HG03378 (cell line): ENCODE measurements around the gene ARSJ.

Source experiments
- ATAC-seq: cut with Tn5 transposase; IDR thresholded peaks from one replicate; pipeline ENCODE4 v1.9.1; 2021; ENCODE audit warnings: mild to moderate bottlenecking, moderate library complexity; ENCODE audit not compliant: unreplicated experiment

The ARSJ gene

DNA sequence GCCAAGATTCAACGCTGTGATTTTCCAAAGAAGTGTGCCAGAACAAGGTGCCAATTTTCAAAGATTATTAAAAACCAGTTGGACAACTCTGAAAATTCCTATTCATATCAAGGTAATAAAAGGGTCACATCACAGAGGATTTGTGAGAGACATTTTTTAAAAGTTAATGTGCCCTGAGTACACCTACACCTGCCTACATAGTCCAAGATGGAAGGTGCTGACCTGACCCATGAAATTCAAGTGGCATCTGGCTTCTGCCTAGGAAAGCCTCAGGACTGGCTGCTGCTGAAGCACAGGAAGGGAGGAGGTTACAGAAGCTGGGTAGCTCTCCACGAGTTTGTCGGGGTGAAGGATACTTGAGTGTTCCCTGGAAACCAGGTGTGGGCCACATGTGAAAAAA lies 11.4 kb upstream of the ARSJ start:
- ATAC-seq: no peak

DNA sequence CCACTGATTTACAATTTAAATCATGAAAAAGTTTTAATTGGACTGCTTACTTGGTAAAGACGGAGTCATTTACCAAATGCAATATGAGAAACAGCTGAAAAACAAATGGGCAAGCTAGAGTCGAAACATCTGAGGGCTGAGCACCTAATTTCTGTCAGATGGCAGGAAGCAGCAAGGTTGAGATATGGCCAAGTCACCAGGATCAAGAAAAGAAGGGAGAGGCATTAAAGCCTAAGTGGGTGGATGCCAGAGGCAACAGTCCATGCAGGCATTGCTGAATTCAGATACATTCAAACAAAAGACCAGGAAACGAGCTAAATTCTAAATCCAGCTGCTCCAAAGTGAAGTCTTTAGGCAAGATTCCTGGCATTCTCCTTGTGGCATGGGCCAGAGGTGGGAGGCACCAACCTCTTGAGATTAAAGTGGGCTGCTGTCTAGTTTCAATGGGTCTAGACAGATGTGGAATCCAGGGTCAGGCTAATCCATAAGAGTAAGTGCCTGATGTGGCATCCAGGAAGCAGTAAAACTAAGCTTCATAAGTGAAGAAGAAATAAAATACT lies 8.0 kb upstream of the ARSJ start:
- ATAC-seq: no peak

DNA sequence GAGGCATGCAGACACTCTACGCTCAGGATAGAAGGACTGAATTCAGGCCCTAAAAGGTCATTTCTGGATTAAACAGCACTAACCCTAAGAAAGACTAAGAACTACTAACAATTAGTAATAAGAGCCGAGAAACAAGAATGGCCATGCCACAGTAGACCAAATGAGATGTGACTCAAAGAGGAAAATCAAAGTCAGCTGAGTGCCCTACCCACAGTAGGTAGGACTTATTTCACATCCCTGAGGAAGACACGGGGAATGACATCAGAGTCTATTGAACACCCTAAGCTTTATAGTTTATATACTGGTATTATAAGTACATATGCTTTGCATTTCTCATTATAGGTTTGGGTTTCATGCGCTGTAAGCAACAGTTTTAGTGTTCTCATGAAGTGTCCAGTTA lies 2.7 kb upstream of the ARSJ start:
- ATAC-seq: no peak

DNA sequence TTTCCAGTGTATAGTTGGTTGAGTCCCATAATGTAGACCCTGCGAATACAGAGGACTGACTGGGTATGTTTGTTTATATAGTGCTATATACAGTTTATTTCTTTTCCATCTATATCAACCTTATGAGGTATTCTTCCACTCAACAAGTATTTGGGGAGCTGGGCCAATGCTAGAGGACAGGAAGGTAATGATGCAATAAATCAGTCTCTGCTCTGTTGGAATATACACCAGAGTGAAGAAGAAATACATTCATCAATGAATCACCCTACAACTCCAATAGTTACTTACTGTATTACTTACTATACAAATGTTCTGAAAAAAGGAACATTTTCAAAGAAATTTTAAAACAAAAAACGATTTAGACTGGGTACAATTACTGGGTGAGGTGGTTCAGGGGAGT lies 2.1 kb upstream of the ARSJ start:
- ATAC-seq: no peak

DNA sequence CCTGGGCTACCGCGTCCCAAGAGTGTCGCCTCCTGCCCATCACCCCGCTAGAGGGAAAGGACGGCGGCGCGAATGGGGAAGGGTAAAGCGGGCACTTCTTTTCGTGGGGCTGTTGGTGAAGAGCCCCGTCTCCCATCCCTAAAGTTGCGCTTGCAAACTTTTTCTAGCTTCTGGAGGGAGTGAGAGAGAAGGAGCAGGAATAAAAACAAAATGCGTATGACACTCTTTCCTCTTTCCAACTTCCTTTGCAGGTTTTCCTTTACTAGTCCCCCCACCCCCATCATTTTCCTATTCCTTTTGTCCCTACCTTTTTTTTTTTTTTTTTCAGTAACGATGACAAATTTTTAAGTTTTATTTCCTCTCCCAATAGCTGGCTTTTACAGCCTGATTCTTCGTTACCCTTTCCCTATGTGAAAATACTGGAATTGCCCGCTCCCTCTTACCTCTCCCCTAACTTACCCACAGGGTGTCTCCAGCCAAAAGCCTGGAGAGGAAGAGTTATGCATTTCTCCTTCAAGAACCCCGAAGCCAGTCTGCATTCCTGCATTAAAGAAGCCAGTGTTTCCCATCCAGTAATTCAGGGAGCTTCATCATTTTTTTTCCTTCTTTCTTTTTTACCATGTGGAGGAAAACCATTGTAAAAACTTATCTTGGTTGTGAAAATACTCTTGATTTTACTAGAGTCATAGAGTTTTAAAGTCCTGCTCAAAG lies 613 bp upstream of the ARSJ start:
- ATAC-seq: no peak

DNA sequence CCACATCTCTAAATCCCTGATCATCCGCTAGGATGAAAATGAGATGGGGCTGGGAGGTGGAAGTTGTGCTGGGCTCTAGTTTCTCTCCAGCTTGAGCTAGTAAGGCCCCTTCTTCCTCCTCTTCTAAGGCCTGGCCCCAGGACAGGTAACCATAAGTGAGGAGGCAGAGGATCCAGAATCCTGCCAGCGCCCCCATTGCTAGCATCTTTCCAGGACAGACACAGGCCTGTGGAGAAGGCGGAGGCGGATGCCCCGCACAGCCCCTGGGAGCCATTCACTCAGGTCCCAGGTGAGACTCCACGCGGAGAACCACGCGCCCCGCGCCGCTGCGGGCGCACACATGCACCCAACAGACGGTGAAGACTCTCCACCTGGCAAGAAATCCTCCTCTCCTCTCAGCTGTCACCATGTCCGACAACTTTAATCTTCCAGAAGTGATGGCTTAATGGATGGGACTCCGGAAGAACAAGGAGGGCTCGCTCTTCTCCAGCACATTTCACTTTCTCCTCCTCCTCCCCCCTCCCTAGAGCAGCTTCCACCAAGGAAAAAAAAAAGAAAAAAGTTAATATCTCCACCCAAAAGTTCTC lies 793 bp downstream of the ARSJ start:
- no peak for ATAC-seq

DNA sequence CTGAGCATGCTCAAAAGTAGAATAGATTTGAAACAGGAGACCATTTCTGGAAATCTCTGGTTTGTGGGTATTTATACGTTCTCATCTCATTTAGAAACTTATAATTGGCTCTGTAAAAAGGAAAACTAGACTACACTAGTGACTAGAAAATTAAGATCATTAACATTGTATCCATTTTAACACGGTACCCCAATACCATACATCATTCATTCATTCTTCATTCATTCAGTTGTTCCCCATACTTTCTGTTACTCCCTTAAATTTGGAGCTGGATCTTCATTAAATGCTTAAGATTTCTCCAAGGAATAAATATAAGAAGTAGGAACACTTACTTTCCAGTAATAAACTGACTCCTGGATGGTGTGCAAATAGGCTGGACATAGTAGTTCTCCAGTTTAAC lies 1.3 kb downstream of the ARSJ start:
- ATAC-seq: no peak

DNA sequence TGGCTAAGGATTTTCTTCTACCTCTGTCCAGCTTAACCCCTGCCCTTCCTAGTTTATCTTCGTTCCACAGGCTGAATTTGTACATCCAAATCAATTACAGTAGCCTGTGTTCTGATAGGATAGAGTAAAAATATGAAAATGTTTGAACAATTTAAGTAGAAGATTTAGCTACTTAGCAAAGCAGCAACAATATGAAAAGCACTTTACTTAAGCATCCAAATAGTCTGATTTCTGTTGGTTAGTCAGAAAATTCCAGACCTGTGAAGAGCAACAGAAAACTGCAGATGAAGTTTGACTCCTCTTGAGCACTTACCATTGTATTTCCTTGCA lies 2.0 kb downstream of the ARSJ start:
- ATAC-seq: no peak

DNA sequence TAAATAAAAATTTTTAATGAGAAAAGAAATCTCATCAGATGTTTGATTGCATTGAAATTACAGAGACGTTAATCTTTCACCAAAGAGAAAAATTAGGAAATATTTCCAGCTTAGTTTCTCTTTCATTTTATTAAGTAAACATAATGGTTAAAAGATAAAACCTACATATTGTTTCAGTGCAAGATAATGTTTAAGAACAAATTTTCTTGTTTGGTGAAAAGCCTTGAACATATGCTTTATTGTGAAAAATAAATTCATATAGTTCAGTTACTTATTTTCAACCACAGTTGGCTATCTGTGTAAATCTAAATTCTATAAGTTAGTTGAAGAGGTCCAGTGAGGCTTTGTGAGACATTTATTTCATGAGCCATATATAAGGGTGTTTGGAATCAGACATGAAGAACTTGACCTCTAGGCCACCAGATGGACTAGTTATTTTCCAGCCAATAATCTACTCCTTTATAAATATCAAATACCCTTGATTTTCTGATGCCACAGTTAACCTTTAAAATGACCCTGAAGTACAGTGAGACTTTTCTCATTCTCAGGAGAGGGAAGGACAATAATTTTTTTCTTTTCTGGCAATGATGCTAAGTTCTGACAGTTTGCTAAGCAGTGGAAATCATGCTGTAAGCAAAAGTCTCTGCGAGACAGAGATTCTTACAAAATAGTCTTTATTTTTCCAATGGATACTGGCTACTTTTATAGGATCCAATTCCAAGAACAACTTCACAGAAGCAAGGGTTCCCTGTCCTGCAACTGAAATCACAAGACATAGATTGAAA lies 2.5 kb downstream of the ARSJ start:
- ATAC-seq: no peak

DNA sequence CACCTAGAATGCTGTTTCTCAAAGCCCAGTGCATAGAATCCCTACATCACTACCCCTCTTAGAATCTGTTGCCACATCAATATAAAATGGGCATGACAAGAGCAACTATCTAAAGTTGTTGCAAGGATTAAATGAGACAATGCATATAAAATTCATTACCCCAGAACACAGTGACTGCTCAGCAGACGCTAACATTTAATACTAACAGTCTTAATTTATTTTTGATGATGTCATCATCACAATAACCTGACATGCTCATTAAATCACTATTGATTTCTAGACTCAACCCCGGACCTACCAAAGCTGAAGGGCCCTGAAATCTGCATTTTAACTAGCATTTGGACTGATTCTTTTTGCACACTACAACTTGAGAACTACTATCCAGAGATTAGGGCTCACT lies 3.9 kb downstream of the ARSJ start:
- no peak for ATAC-seq

DNA sequence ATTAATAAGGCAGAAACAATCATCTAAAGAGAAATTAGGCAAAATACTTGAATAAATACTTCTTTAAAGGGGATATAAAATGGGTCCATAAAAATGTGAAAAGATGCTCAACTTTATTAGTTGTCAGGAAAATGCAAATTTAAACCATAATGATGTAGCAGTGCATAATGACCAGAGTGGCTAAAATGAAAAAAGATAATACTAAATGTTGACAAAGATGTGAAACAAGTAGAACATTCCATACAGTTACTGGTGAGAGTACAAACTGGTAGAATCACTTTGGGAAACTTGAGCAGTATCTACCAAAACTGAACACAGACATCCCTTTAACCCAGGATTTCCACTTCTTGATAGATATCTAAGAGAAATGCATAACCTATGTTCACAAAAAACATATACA lies 5.0 kb downstream of the ARSJ start:
- no peak for ATAC-seq

DNA sequence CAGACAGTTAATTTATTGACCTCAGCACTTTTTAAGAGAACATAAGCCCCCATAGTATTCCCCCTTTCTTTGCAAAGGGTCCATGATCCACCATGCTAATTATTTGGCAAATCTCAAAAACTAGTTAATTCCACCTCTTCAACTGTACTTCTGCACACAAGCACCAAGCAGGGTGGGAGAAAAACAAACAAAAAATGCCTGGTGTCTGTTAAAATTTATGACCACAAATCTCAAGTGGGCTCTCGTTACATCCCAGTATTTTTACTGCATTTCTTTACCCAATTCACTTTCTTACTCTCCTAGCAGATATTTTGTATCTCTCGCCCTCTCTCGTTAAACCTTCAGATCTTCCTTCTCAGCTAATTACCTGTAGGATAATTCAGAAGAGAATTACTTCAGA lies 6.1 kb downstream of the ARSJ start:
- ATAC-seq: no peak

DNA sequence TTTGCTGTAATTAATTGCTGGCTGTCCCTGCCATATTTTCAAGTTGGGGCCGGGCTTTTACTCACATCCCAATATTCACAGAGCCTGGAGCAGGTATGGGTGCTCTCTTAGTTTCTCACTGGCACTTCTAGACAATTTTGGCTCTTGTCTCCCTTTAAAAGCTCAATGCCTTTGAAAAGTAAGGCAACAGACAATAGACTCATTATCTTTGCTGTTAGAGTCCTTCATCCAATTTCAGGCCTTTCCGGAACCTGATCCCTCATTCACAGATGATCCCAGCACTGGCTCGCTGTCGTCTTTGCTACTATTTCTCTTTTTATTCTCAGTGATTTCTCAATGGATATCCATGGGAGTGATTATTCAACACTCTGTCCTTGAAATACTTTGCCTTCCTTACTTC lies 6.7 kb downstream of the ARSJ start:
- ATAC-seq: no peak

DNA sequence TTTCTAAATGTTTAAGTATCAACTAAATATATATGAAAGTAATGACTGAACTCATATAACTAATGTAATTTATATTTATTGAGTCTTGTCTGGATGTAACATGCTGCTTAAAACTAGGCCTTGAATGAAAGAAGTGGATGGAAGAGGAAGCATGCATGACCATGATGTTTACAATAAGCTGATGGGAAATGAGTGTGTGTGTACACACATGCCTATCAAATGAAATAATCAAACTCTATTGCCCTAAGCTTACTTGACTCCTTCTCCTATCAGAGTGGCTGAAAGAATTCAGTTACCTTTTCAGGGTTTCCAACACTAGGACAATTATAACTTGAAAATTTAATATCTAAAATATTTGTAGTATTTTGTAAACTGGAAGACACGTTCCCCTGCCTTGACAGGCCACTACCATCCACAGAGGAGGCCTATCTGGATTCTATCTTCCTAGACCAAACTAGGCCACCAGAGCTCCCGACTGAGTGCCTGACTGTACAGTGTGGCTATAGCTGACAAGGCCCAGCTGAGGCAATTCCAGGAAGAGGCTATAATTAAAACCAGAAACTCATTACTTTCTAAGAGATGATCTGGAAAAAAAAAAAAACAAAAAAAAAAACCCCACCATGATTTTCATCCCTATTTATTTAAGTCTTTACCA lies 7.6 kb downstream of the ARSJ start:
- ATAC-seq: no peak

DNA sequence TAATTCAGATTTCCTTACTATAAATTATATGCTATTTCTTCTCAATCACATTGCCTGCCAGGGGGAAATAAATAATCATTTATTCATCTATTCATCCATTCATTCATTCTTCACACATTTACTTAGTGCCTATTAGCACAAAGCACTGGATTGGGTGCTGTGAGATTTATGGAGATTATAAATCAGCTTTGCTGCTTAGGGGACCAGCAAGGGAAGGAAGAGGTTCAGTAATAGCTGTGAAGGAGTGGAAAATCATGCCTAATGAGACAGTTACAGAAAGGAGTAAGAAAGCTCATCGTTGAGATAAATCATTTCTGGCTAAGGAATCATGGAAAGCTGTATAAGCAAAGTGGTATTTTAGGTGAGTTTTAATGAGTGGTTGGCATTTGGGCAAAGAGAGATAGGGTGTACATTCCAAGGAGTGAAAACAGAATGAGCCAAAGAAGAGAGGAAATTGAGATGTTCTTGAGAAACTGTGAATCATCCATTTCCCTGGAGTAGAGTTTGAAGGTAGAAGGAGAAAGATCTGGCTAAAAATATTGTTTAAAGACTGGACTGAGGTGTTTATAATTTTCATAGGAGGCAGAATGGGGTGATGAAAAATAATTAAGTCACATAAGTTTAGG lies 9.6 kb downstream of the ARSJ start:
- no peak for ATAC-seq

DNA sequence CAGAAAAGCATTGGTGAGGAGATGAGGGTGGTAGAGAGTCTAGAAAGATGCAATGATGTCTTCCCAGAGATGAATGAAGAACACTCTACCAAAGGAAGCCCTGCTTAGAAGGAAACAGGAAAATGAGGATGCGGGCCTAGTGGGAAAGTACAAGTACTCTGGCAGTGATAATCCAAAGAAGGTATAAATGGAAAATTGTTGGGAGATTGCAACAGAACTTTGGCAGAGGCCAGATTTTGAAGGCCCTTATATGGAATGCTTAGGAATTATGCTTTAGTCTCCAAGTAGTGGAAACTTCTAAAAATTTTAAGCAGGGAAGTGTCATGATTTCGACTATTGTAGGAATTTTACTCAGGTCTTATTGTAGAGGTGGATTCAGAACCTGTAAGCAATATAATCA lies 11.0 kb downstream of the ARSJ start:
- no peak for ATAC-seq

DNA sequence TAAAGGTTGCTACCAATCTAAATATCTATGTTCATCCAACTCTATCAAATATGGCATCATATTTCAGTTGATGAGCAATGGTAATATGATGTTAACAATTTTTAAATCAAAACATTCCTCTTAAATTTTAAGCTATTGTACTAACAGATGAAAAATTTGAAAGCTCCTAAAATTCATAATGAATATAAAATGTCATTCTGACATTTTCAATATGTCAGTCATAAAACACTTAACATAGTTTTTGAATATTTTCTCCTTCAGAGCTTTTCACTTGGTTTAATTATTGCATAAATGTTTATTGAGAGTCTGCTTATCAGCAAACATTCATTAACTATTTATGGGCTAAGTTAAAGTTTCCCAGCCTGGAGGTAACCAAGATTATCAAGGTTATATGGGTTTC lies 11.8 kb downstream of the ARSJ start:
- no peak for ATAC-seq

DNA sequence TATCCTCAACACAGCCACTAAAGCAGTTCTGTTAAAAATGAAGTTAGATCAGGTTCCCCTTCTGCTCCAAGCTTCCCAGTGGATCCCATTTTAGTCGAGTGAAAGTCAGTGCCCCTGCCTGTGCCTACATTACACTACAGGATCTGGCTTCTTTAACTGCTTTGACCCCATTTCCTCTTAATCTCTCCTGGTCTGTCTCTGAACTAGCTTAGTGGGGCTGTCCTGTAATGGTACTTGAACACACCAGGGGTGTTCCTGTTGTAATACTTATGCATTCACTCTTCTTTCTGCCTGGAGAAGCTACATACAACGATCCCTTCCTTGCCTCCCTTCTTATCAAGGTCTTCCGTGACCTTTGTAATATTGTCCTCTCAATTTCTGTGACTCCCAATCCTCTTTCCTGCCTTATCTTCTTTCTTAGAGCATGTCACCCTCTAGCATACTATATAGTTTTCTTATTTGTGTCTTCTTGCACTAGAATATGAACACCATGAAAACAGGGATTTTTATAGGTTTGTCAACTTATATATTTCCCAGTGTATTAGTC lies 16.7 kb downstream of the ARSJ start:
- no peak for ATAC-seq

DNA sequence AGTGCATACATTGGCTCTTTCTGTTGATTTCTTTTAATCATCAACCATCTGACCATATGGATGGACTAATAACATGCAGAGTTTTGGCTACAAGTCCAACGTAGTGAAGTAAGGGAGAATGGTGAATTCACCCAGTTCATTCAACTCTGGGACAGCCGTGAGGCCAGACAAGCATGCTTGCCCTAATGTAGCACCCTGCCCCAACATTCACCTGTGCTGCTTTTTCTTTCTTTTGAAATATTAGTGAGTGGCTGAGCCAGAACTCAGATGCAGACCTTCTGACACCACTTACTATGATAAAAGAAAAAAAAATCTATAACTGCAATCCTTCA lies 17.5 kb downstream of the ARSJ start:
- ATAC-seq: no peak

DNA sequence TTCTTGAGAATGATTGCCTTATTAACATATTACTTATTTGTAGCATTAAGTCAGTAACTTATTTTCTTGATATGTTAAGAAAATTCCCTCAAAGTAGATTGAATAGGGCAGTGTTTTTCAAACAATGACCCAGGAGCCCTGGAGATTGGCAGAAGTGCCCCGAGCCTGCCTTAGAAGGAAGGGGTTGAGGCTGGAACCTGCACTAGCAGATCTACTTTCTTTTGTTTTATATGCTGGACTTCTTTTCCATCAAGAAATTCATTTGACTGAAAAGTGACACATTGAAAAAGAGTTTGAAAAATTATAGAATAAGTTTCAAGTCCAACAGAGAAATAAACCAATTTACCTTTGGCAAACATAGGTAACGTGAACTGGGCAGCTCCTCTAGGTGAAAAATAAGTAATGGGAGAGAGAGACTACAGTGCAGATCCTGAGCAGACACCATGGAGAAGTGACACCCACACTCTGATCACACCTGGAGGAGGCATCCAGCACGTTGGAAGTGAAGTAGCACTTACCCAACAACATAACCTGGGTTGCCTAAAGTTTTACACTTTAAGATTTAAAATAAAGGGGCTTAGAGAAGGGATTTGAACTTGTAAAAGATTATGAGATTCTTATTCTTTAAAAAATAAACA lies 18.6 kb downstream of the ARSJ start:
- ATAC-seq: no peak

DNA sequence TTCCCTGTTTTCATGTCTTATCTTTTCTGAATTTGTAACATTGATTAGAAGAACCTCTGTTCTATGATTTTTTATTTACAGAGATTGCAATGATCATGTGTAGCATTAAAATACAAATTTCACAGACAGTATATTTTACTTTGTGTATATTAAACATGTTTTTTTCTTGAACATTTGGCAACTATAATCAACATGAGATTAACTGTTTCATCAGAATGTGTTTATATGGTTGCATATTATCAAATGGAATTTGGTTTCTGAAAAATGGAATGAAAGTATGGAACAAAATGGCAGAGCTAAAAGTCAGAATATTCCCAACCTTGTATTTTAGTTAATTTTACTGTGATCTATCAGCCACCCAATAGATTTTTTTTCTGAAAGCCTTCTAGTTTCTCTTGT lies 19.9 kb downstream of the ARSJ start:
- no peak for ATAC-seq
